Activated CD4-positive, CD25-positive, alpha-beta regulatory T cell treated with anti-CD3 and anti-CD28 coated beads, Interleukin-2, amount 50 U/mL, for 72 hours (primary cell): ENCODE measurements around the gene AKT3.
"Not testable (repeated sequence)": the region's sequence is repeated elsewhere in the genome, so short reads cannot be mapped to it uniquely, and the experiment has no call there.

Experiments used
- DNase-seq: peaks from one replicate; pipeline ENCODE4 v3.0.0; 2021

Gene AKT3

GRCh38 chr1:243595527-243596210 lies 254.4 kb downstream of the AKT3 start:
- no peak for DNase-seq

- DNase-seq, result no peak
These were observed 255.6 kb downstream of the AKT3 start for GRCh38 chr1:243594455-243594854.

- not testable (repeated sequence) for DNase-seq
These were observed 260.8 kb downstream of the AKT3 start for GRCh38 chr1:243589286-243589685.

GRCh38 chr1:243587823-243588560 lies 262.1 kb downstream of the AKT3 start:
- no peak for DNase-seq

- DNase-seq, result no peak
These were observed 262.8 kb downstream of the AKT3 start for GRCh38 chr1:243587285-243587684.

- no peak for DNase-seq
These were observed 264.1 kb downstream of the AKT3 start for GRCh38 chr1:243585982-243586381.

GRCh38 chr1:243582326-243582725 lies 267.7 kb downstream of the AKT3 start:
- DNase-seq, result no peak

GRCh38 chr1:243580984-243581383 lies 269.1 kb downstream of the AKT3 start:
- no peak for DNase-seq

GRCh38 chr1:243580072-243580471 lies 270.0 kb downstream of the AKT3 start:
- DNase-seq, result no peak

- DNase-seq, result no peak
These were observed 275.0 kb downstream of the AKT3 start for GRCh38 chr1:243575070-243575469.

- no peak for DNase-seq
These were observed 277.1 kb downstream of the AKT3 start for GRCh38 chr1:243572940-243573339.

GRCh38 chr1:243568793-243569192 lies 281.2 kb downstream of the AKT3 start:
- DNase-seq, result no peak

GRCh38 chr1:243564814-243565213 lies 285.2 kb downstream of the AKT3 start:
- DNase-seq, result no peak

- no peak for DNase-seq
These were observed 286.3 kb downstream of the AKT3 start for GRCh38 chr1:243563732-243564131.

GRCh38 chr1:243562473-243562872 lies 287.6 kb downstream of the AKT3 start:
- no peak for DNase-seq

- no peak for DNase-seq
These were observed 288.3 kb downstream of the AKT3 start for GRCh38 chr1:243561588-243562319.

GRCh38 chr1:243559575-243560162 lies 290.4 kb downstream of the AKT3 start:
- no peak for DNase-seq

- no peak for DNase-seq
These were observed 291.5 kb downstream of the AKT3 start for GRCh38 chr1:243558576-243558975.

GRCh38 chr1:243557866-243558265 lies 292.2 kb downstream of the AKT3 start:
- DNase-seq, result no peak

- no peak for DNase-seq
These were observed 295.4 kb downstream of the AKT3 start for GRCh38 chr1:243554686-243555085.

- no peak for DNase-seq
These were observed 297.0 kb downstream of the AKT3 start for GRCh38 chr1:243553090-243553489.

- no peak for DNase-seq
These were observed 299.8 kb downstream of the AKT3 start for GRCh38 chr1:243550276-243550675.

GRCh38 chr1:243549791-243550190 lies 300.3 kb downstream of the AKT3 start:
- DNase-seq, result no peak

GRCh38 chr1:243549108-243549507 lies 300.9 kb downstream of the AKT3 start:
- DNase-seq, result no peak
